HCT116 (cell line): ENCODE measurements around the gene MTX2. TPM values are rescaled to one million over a fixed set of nuclear protein-coding genes. Genes with fewer than 3 reads are reported as not detected.

Source experiments
- ATAC-seq: fragments of 200-7000 bp; cut with Tn5 transposase; 2 replicates; pipeline ENCODE4 v1.9.1; 2020; ENCODE audit warnings: mild to moderate bottlenecking, moderate library complexity
- BruUV-seq: library from RNA; stranded (reverse); fragments of 400-500 nt; replicated peaks from 2 replicates; lab custom pipeline; 2021; lab: Mats Ljungman, UMichigan
- CTCF ChIA-PET: fragments of 300-600 bp; sonication (Branson Sonifier 250); formaldehyde crosslinking; loops from one replicate; lab custom pipeline; 2021; ENCODE audit warnings: antibody characterized with exemption; lab: Charles Lee
- POLR2A ChIA-PET: fragments of 300-600, 350-600 bp; sonication (Branson Sonifier 250); formaldehyde crosslinking; loops from one replicate; lab custom pipeline; 2021; ENCODE audit warnings: antibody characterized with exemption; lab: Charles Lee
- RAD21 ChIA-PET, 2 experiments: fragments of 300-600 bp; sonication (Branson Sonifier 250); formaldehyde crosslinking; loops; one replicate each; lab custom pipeline; 2023; ENCODE audit warnings: low total read pairs in 2 of 2; ENCODE audit not compliant: uncharacterized antibody in 2 of 2, unreplicated experiment in 2 of 2, low non-redundant PET in 1 of 2; lab: Charles Lee
- DNase-seq: peaks from one replicate; pipeline ENCODE4 v3.0.0-alpha.2; 2010; ENCODE audit warnings: low read depth, low spot score
- H2AFZ ChIP-seq: fragments of 200-600 bp; shearing (Covaris generic), sonication (generic); 2 replicates; pipeline ENCODE4 v1.6.1; 2017; ENCODE audit warnings: low read depth, mixed run types, mixed read lengths, antibody characterized with exemption, low read length; ENCODE audit not compliant: poor library complexity, severe bottlenecking
- H3K27ac ChIP-seq: 2 replicates; pipeline ENCODE4 v1.5.1; 2012; ENCODE audit warnings: low read depth, low read length
- H3K27me3 ChIP-seq: fragments of 200-600 bp; sonication (generic); 2 replicates; pipeline ENCODE4 v1.6.1; 2016; ENCODE audit warnings: mixed run types, low read length, mixed read lengths; ENCODE audit not compliant: insufficient read depth
- H3K36me3 ChIP-seq, 2 experiments: fragments of 200-500 bp in 1 of 2; fragments of 200-600 bp in 1 of 2; sonication (Bioruptor generic) in 1 of 2; sonication (generic) in 1 of 2; 2 replicates each; pipeline versions ENCODE4 v1.5.1 to v1.6.1; 2014 to 2016; ENCODE audit warnings: low read length in 2 of 2, inconsistent platforms in 1 of 2, mixed read lengths in 1 of 2, mixed run types in 1 of 2; ENCODE audit not compliant: insufficient read depth in 2 of 2, control insufficient read depth in 1 of 2
- H3K4me1 ChIP-seq, 2 experiments: fragments of 200-600 bp in 1 of 2; sonication (generic) in 1 of 2; 2 replicates each; pipeline versions ENCODE4 v1.5.1 to v1.6.1; 2012 to 2017; ENCODE audit warnings: low read length in 2 of 2, inconsistent platforms in 1 of 2, mild to moderate bottlenecking in 1 of 2, mixed read lengths in 1 of 2, mixed run types in 1 of 2, moderate library complexity in 1 of 2; ENCODE audit not compliant: insufficient read depth in 2 of 2, control insufficient read depth in 1 of 2
- H3K4me2 ChIP-seq: fragments of 200-600 bp; sonication (generic); 2 replicates; pipeline ENCODE4 v1.6.1; 2017; ENCODE audit warnings: mixed run types, low read length, mixed read lengths
- H3K4me3 ChIP-seq, 2 experiments: fragments of 200-600 bp in 1 of 2; sonication (generic) in 1 of 2; replicated peaks in 1 of 2; 2 replicates each; pipeline ENCODE4 v1.5.1; 2011 to 2016; ENCODE audit warnings: low read length in 2 of 2, control low read depth in 1 of 2, low read depth in 1 of 2, mild to moderate bottlenecking in 1 of 2, mixed read lengths in 1 of 2, mixed run types in 1 of 2
- H3K79me2 ChIP-seq: fragments of 200-600 bp; sonication (generic); 2 replicates; pipeline ENCODE4 v1.6.1; 2017; ENCODE audit warnings: mild to moderate bottlenecking, mixed run types, low read length, moderate library complexity, mixed read lengths; ENCODE audit not compliant: insufficient read depth
- H3K9ac ChIP-seq: fragments of 200-600 bp; sonication (generic); 2 replicates; pipeline ENCODE4 v1.6.1; 2016; ENCODE audit warnings: low read length, mixed read lengths
- H3K9me2 ChIP-seq: fragments of 200-600 bp; sonication (generic), shearing (Covaris generic); 2 replicates; pipeline ENCODE4 v1.6.1; 2017; ENCODE audit warnings: mixed run types, mild to moderate bottlenecking, moderate library complexity; ENCODE audit not compliant: insufficient read depth
- H3K9me3 ChIP-seq, 2 experiments: fragments of 200-500 bp in 1 of 2; fragments of 200-600 bp in 1 of 2; sonication (Bioruptor generic) in 1 of 2; sonication (generic) in 1 of 2; 2 replicates each; pipeline ENCODE4 v1.6.1; 2014 to 2017; ENCODE audit warnings: low read length in 2 of 2, mixed read lengths in 2 of 2, inconsistent platforms in 1 of 2, low read depth in 1 of 2, mild to moderate bottlenecking in 1 of 2, mixed run types in 1 of 2, moderate library complexity in 1 of 2; ENCODE audit not compliant: control insufficient read depth in 1 of 2, insufficient read depth in 1 of 2
- H4K20me1 ChIP-seq: fragments of 200-600 bp; sonication (generic), shearing (Covaris generic); 2 replicates; pipeline ENCODE4 v1.6.1; 2017; ENCODE audit warnings: mixed run types, mild to moderate bottlenecking, moderate library complexity; ENCODE audit not compliant: insufficient read depth
- ATF3 ChIP-seq: IDR thresholded peaks from 2 replicates; pipeline ENCODE4 v1.6.1; 2012
- CBX3 ChIP-seq: IDR thresholded peaks from 2 replicates; pipeline ENCODE4 v1.6.1; 2012; ENCODE audit warnings: low read depth
- CEBPB ChIP-seq: IDR thresholded peaks from 2 replicates; pipeline ENCODE4 v1.6.1; 2012; ENCODE audit warnings: low read depth
- CTCF ChIP-seq, 3 experiments: fragments of 200-600 bp in 1 of 3; sonication (generic) in 1 of 3; IDR thresholded peaks in 2 of 3; conservative IDR thresholded peaks in 1 of 3; 2 replicates each; pipeline ENCODE4 v1.5.1; 2012 to 2017; ENCODE audit warnings: low read depth in 2 of 3, low read length in 2 of 3, antibody characterized with exemption in 1 of 3, borderline replicate concordance in 1 of 3, control low read depth in 1 of 3, mild to moderate bottlenecking in 1 of 3, mixed read lengths in 1 of 3, mixed run types in 1 of 3, moderate library complexity in 1 of 3; ENCODE audit not compliant: insufficient read depth in 1 of 3
- EGR1 ChIP-seq: IDR thresholded peaks from 2 replicates; pipeline ENCODE4 v1.6.1; 2012; ENCODE audit warnings: low read depth
- ELF1 ChIP-seq: IDR thresholded peaks from 2 replicates; pipeline ENCODE4 v1.6.1; 2012; ENCODE audit warnings: low read depth, borderline replicate concordance
- EZH2 ChIP-seq: fragments of 200-600 bp; sonication (generic); IDR thresholded peaks from 2 replicates; pipeline ENCODE4 v1.6.1; 2017; ENCODE audit warnings: antibody characterized with exemption, mixed run types
- JUND ChIP-seq: IDR thresholded peaks from 2 replicates; pipeline ENCODE4 v1.6.1; 2012
- MAX ChIP-seq: IDR thresholded peaks from 2 replicates; pipeline ENCODE4 v1.6.1; 2012
- POLR2A ChIP-seq: IDR thresholded peaks from 2 replicates; pipeline ENCODE4 v1.7.0; 2011; ENCODE audit warnings: borderline replicate concordance; ENCODE audit not compliant: insufficient read depth, insufficient read length; ENCODE audit errors: extremely low read depth
- POLR2AphosphoS5 ChIP-seq: IDR thresholded peaks from 2 replicates; pipeline ENCODE4 v1.6.1; 2011; ENCODE audit warnings: mild to moderate bottlenecking, low read depth, low read length, moderate library complexity
- RAD21 ChIP-seq: IDR thresholded peaks from 2 replicates; pipeline ENCODE4 v1.6.1; 2012; ENCODE audit warnings: low read depth, mild to moderate bottlenecking
- SIN3A ChIP-seq: IDR thresholded peaks from 2 replicates; pipeline ENCODE4 v1.6.1; 2012; ENCODE audit warnings: low read depth
- SP1 ChIP-seq: IDR thresholded peaks from 2 replicates; pipeline ENCODE4 v1.6.1; 2012; ENCODE audit warnings: low read depth
- SRF ChIP-seq: IDR thresholded peaks from 2 replicates; pipeline ENCODE4 v1.6.1; 2012; ENCODE audit warnings: low read depth
- TCF7L2 ChIP-seq: IDR thresholded peaks from 2 replicates; pipeline ENCODE4 v1.7.0; 2011; ENCODE audit warnings: borderline replicate concordance, inconsistent platforms; ENCODE audit not compliant: insufficient read depth, insufficient read length; ENCODE audit errors: extremely low read depth
- YY1 ChIP-seq: IDR thresholded peaks from 2 replicates; pipeline ENCODE4 v1.6.1; 2011; ENCODE audit warnings: low read length, low read depth, moderate library complexity, mild to moderate bottlenecking; ENCODE audit not compliant: insufficient replicate concordance; ENCODE audit errors: extremely low read depth
- ZFX ChIP-seq: fragments of 450-650 bp; IDR thresholded peaks from 2 replicates; pipeline ENCODE4 v1.6.1; 2017
- ZNF274 ChIP-seq: fragments of 200-500 bp; sonication (Bioruptor generic); IDR thresholded peaks from 2 replicates; pipeline ENCODE4 v1.6.1; 2014; ENCODE audit warnings: mild to moderate bottlenecking, low read depth, low read length, inconsistent platforms
- intact Hi-C: fragments of 100-400 bp; cut with micrococcal nuclease; formaldehyde crosslinking; loops from 2 replicates; pipeline ENCODE4 v1.10.0; 2022
- total RNA-seq: library from RNA; stranded (reverse); gene quantifications from one replicate; pipeline ENCODE4 v1.2.1, GENCODE V29; 2021; ENCODE audit not compliant: unreplicated experiment
- TF ChIP-seq, protein P1 (sequence below): IDR thresholded peaks from 2 replicates; pipeline ENCODE4 v1.6.1; 2012; ENCODE audit warnings: low read depth

The MTX2 gene
- total RNA-seq, 1 experiment from 2014 or later, result 38.9 TPM

DNA sequence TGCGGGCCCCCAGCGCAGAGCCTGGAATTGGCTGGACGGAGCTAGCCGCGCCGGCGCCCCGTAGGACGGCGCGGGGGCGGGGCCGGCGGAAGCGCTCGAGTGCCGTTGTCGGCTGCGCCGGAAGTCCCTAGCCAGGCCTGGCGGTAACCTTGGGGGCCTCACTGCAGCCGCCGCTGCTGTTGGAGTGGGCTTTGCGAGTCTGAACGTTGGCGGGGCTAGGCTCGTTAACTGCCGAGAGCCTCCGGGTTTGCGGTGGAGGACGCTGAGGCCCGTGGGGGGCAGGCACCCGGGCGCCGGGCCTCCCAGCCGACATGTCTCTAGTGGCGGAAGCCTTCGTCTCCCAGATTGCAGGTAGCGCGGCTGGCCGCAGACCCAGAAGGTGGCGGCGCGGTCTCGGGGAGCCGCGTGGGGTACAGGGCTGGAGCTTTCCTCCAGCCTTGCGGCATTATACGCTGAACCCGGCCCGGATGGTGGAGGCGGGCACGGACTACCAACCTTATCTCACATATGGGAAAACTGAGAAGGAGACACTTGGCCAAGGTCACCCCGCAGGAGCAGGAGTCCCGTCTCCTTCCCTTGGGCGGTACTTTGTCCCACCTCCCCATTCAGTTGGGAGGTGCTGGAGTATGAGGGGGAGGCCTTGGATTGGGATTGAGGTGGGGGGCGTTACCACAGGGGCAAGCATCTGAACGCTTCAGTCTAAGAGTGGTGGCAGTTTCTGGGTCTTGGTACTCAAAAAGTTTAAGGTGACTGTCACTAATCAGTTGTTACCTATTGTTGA, at the start of gene MTX2 (continued):
- TF ChIP-seq YY1 (no peak), RAD21 (no peak), EZH2 (no peak), ELF1 (peak; percentile 59), CEBPB (no peak), ATF3 (no peak), ZNF274 (no peak)

- Histone ChIP-seq H3K79me2 (no peaks in the 10 kb centered on the region), H3K36me3 (no peaks in the 10 kb centered on the region), H3K9me2 (no peaks in the 10 kb centered on the region), H3K27me3 (no peaks in the 10 kb centered on the region), H3K9me3 (no peaks in the 10 kb centered on the region), H4K20me1 (no peaks in the 10 kb centered on the region), H3K27ac (no peak overlapping the region), H3K4me1 (no peaks in the 10 kb centered on the region), H3K9ac (no peak overlapping the region), H3K4me2 (no peak overlapping the region), H2AFZ (no peak overlapping the region), H3K4me3 (no peak overlapping the region)
- ChIA-PET CTCF (no interaction called here), RAD21 (no interaction called here), POLR2A (no interaction called here)
- no TSS peak for BruUV-seq
- intact Hi-C loops, result no loop called here
- ATAC-seq (no peak), DNase-seq (no peak)
- TF ChIP-seq SIN3A, result no peak
- TF ChIP-seq CTCF (IDR thresholded peaks at IDR 0.05 in 2 of 3, conservative IDR thresholded peaks at IDR 0.05 in 1 of 3; ENCODE audit: borderline replicate concordance in 1 of 3, insufficient read depth in 1 of 3, low read depth in 2 of 3, low read length in 2 of 3), result no peak
- TF ChIP-seq TCF7L2, result no peak
- TF ChIP-seq SRF, result no peak
- TF ChIP-seq, protein P1, sequence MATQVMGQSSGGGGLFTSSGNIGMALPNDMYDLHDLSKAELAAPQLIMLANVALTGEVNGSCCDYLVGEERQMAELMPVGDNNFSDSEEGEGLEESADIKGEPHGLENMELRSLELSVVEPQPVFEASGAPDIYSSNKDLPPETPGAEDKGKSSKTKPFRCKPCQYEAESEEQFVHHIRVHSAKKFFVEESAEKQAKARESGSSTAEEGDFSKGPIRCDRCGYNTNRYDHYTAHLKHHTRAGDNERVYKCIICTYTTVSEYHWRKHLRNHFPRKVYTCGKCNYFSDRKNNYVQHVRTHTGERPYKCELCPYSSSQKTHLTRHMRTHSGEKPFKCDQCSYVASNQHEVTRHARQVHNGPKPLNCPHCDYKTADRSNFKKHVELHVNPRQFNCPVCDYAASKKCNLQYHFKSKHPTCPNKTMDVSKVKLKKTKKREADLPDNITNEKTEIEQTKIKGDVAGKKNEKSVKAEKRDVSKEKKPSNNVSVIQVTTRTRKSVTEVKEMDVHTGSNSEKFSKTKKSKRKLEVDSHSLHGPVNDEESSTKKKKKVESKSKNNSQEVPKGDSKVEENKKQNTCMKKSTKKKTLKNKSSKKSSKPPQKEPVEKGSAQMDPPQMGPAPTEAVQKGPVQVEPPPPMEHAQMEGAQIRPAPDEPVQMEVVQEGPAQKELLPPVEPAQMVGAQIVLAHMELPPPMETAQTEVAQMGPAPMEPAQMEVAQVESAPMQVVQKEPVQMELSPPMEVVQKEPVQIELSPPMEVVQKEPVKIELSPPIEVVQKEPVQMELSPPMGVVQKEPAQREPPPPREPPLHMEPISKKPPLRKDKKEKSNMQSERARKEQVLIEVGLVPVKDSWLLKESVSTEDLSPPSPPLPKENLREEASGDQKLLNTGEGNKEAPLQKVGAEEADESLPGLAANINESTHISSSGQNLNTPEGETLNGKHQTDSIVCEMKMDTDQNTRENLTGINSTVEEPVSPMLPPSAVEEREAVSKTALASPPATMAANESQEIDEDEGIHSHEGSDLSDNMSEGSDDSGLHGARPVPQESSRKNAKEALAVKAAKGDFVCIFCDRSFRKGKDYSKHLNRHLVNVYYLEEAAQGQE, result no peak
- no peak for TF ChIP-seq JUND
- no peak for TF ChIP-seq ZNF274
- no peak for TF ChIP-seq CBX3
- no peak for TF ChIP-seq ZFX
- TF ChIP-seq POLR2AphosphoS5, result no peak
- TF ChIP-seq CEBPB, result no peak
- no peak for TF ChIP-seq POLR2A
- TF ChIP-seq RAD21, result no peak
- no peak for TF ChIP-seq EGR1
- no peak for TF ChIP-seq SP1
- no peak for TF ChIP-seq YY1
- no peak for TF ChIP-seq MAX
- no peak for TF ChIP-seq ATF3
These were observed 41.4 kb upstream of the MTX2 start for GRCh38 chr2:176227874-176228273.
